ENCODE measurements around the gene TRPM3. TPM values are rescaled to one million over a fixed set of nuclear protein-coding genes. Genes with fewer than 3 reads are reported as not detected.

Gene TRPM3
- total and polyA plus RNA-seq, 2 donors: 0.14 to 4.6 TPM

DNA sequence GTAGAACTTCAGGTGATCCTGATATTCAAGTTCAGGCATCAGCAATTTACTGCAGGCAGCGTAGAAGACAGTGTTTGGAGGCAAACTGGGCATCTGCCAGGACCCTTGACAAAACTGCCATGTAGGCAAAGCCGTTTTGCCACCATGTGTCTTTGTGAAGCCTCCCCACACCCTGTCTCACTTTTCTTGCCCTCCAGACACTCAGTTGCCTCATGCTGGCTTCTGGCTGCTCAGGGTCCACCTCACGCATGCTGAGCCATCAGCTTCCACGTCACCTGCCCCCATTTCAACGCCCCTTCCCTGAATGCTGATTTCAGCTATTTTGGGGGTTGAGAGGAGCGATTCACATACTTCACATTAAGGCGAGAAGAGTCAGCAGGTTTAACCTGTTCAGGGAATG, 541.7 kb downstream of the TRPM3 start:
- H3K27ac ChIP-seq (ENCODE audit: low read depth in 1 of 2, low read length in 1 of 2): no peak overlapping the region
- no peak overlapping the region for H3K4me3 ChIP-seq (ENCODE audit: low read length in 2 of 2)
- H3K36me3 ChIP-seq (ENCODE audit: control insufficient read depth in 2 of 2, insufficient read depth in 2 of 2, low read length in 1 of 2): no peaks in the 10 kb centered on the region
- no peaks in the 10 kb centered on the region for H3K4me1 ChIP-seq (ENCODE audit: control insufficient read depth in 2 of 2, insufficient read depth in 2 of 2, low read length in 2 of 2)
- no peaks in the 10 kb centered on the region for H3K9me3 ChIP-seq (ENCODE audit: control insufficient read depth in 2 of 2, insufficient read depth in 1 of 2, low read length in 1 of 2)
- DNase-seq (ENCODE audit: low read depth in 6 of 9, low spot score in 9 of 9): no peak
- no peaks in the 10 kb centered on the region for H3K27me3 ChIP-seq (ENCODE audit: control insufficient read depth in 2 of 2, insufficient read depth in 1 of 2, low read length in 1 of 2)
- 88% methylated on average over 7 of the region's 7 CpGs for WGBS

DNA sequence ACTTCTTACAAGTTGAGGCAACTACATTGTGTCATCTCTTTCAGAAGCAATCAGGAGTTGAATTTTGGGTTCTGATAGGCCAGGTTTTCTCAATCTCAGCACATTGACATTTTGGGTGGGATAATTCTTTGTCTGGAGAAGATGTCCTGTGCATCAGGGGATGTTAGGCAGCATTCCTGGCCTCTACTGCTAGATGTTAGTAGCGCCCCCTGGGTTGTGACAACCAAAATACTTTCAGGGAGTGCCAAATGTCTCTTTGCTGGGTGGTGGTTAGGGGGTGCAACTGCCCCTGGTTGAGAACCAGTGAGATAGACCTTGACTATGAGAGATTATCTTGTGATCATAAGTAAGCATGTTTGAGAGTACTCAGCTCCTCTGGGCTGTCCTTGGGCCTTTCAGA, 542.7 kb downstream of the TRPM3 start:
- no peaks in the 10 kb centered on the region for H3K4me1 ChIP-seq (ENCODE audit: control insufficient read depth in 2 of 2, insufficient read depth in 2 of 2, low read length in 2 of 2)
- H3K27ac ChIP-seq (ENCODE audit: low read depth in 1 of 2, low read length in 1 of 2): no peak overlapping the region
- H3K36me3 ChIP-seq (ENCODE audit: control insufficient read depth in 2 of 2, insufficient read depth in 2 of 2, low read length in 1 of 2): no peaks in the 10 kb centered on the region
- H3K27me3 ChIP-seq (ENCODE audit: control insufficient read depth in 2 of 2, insufficient read depth in 1 of 2, low read length in 1 of 2): no peaks in the 10 kb centered on the region
- no peak overlapping the region for H3K4me3 ChIP-seq (ENCODE audit: low read length in 2 of 2)
- DNase-seq (ENCODE audit: low read depth in 6 of 9, low spot score in 9 of 9): no peak
- H3K9me3 ChIP-seq (ENCODE audit: control insufficient read depth in 2 of 2, insufficient read depth in 1 of 2, low read length in 1 of 2): no peaks in the 10 kb centered on the region
- 98% methylated on average over 1 of the region's 1 CpG for WGBS

GRCh38 chr9:70577671-70578070, 543.8 kb downstream of the TRPM3 start:
- WGBS: 94% methylated on average over 5 of the region's 5 CpGs
- no peak overlapping the region for H3K27ac ChIP-seq (ENCODE audit: low read depth in 1 of 2, low read length in 1 of 2)
- no peak for DNase-seq (ENCODE audit: low read depth in 6 of 9, low spot score in 9 of 9)

DNA sequence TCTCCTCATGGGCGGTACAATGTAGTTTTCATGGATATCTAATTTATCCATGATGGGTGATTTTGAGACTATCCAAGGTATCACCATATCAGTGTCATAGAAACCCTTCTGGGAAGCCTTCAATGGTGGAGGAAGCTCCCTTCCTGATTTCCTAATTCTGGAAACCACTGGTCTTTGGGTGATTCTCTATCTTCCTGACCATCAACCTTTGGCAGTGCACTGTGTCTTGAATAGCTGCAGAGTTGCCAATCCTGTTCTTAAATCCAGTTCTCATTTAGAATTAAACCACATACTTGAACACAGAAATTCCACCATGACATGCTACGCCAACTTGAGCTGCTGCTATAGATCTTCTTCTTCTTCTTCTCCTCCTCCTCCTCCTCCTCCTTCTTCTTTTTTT, 545.3 kb downstream of the TRPM3 start:
- DNase-seq (ENCODE audit: low read depth in 6 of 9, low spot score in 9 of 9): no peak
- no peaks in the 10 kb centered on the region for H3K36me3 ChIP-seq (ENCODE audit: control insufficient read depth in 2 of 2, insufficient read depth in 2 of 2, low read length in 1 of 2)
- no peak overlapping the region for H3K27ac ChIP-seq (ENCODE audit: low read depth in 1 of 2, low read length in 1 of 2)
- no peaks in the 10 kb centered on the region for H3K9me3 ChIP-seq (ENCODE audit: control insufficient read depth in 2 of 2, insufficient read depth in 1 of 2, low read length in 1 of 2)
- no peaks in the 10 kb centered on the region for H3K4me1 ChIP-seq (ENCODE audit: control insufficient read depth in 2 of 2, insufficient read depth in 2 of 2, low read length in 2 of 2)
- no peaks in the 10 kb centered on the region for H3K27me3 ChIP-seq (ENCODE audit: control insufficient read depth in 2 of 2, insufficient read depth in 1 of 2, low read length in 1 of 2)
- no peak overlapping the region for H3K4me3 ChIP-seq (ENCODE audit: low read length in 2 of 2)
- WGBS: 100% methylated on average over 2 of the region's 2 CpGs

More at GRCh38 chr9:70577671-70578070, 543.8 kb downstream of the TRPM3 start:
- Histone ChIP-seq H3K4me3 (ENCODE audit: low read length in 2 of 2) (no peak overlapping the region), H3K4me1 (ENCODE audit: control insufficient read depth in 2 of 2, insufficient read depth in 2 of 2, low read length in 2 of 2) (no peaks in the 10 kb centered on the region), H3K27me3 (ENCODE audit: control insufficient read depth in 2 of 2, insufficient read depth in 1 of 2, low read length in 1 of 2) (no peaks in the 10 kb centered on the region), H3K36me3 (ENCODE audit: control insufficient read depth in 2 of 2, insufficient read depth in 2 of 2, low read length in 1 of 2) (no peaks in the 10 kb centered on the region), H3K9me3 (ENCODE audit: control insufficient read depth in 2 of 2, insufficient read depth in 1 of 2, low read length in 1 of 2) (no peaks in the 10 kb centered on the region)

DNA sequence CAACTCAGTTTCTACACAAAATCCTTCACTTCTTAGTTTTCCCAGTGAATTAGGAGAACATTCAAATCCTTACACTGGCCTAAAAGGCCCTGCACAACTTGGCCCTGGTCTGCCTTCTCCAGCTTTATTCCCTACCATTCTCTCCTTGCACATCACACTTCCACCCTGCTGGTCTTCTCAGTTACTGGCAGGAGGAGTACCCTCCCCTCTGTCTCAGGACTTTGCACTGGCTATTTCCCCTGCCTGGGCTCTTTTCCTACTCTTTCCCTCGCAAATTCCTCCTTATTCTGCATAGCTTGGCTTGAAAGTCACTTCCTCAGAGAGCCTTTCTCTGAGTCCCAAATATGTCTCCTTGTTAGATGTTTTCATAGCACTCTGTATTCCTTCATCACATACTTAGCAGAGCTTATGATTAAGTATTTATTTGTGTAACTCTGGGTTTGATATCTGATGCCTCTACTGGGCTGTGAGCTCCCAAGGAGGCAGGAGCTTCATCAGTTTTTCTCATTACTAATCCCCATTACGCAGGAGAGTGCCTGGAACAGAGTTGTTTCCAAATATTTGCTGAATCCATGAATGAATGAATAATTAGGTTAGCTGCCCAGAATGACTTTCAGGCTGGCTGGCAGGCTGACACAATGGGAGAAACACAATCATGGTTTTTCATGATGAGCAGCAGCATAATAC, 547.1 kb downstream of the TRPM3 start:
- no peak overlapping the region for H3K27ac ChIP-seq (ENCODE audit: low read depth in 1 of 2, low read length in 1 of 2)

DNA sequence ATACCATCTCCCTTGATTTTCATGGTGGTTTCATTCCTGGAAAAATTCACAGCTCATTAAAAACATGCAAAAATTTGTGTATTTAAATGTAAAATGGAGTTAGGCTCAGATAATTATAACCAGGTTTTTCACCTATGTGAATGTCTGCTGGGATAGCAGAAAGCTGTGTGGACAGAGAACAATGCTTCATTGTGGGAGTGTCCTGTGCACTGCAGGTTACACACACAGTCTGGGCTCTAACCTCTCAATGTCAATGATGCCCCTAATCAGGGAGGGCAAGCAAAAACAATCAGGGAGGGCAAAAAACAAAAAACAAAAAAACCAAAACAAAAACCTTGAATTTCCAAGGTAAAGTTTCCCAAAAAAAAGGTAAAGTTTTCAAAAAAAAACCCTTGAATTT, 548.1 kb downstream of the TRPM3 start:
- no peak overlapping the region for H3K27ac ChIP-seq (ENCODE audit: low read depth in 1 of 2, low read length in 1 of 2)
- no peaks in the 10 kb centered on the region for H3K27me3 ChIP-seq (ENCODE audit: control insufficient read depth in 2 of 2, insufficient read depth in 1 of 2, low read length in 1 of 2)
- DNase-seq (ENCODE audit: low read depth in 6 of 9, low spot score in 9 of 9): no peak
- H3K4me3 ChIP-seq (ENCODE audit: low read length in 2 of 2): no peak overlapping the region
- H3K9me3 ChIP-seq (ENCODE audit: control insufficient read depth in 2 of 2, insufficient read depth in 1 of 2, low read length in 1 of 2): no peaks in the 10 kb centered on the region
- no peaks in the 10 kb centered on the region for H3K4me1 ChIP-seq (ENCODE audit: control insufficient read depth in 2 of 2, insufficient read depth in 2 of 2, low read length in 2 of 2)
- no peaks in the 10 kb centered on the region for H3K36me3 ChIP-seq (ENCODE audit: control insufficient read depth in 2 of 2, insufficient read depth in 2 of 2, low read length in 1 of 2)

More for the DNA sequence above, 547.1 kb downstream of the TRPM3 start:
- Histone ChIP-seq H3K27me3 (ENCODE audit: control insufficient read depth in 2 of 2, insufficient read depth in 1 of 2, low read length in 1 of 2) (no peaks in the 10 kb centered on the region), H3K9me3 (ENCODE audit: control insufficient read depth in 2 of 2, insufficient read depth in 1 of 2, low read length in 1 of 2) (no peaks in the 10 kb centered on the region), H3K4me3 (ENCODE audit: low read length in 2 of 2) (no peak overlapping the region), H3K4me1 (ENCODE audit: control insufficient read depth in 2 of 2, insufficient read depth in 2 of 2, low read length in 2 of 2) (no peaks in the 10 kb centered on the region), H3K36me3 (ENCODE audit: control insufficient read depth in 2 of 2, insufficient read depth in 2 of 2, low read length in 1 of 2) (no peaks in the 10 kb centered on the region)
- 94% methylated on average over 2 of the region's 2 CpGs for WGBS
- no peak for DNase-seq (ENCODE audit: low read depth in 6 of 9, low spot score in 9 of 9)

DNA sequence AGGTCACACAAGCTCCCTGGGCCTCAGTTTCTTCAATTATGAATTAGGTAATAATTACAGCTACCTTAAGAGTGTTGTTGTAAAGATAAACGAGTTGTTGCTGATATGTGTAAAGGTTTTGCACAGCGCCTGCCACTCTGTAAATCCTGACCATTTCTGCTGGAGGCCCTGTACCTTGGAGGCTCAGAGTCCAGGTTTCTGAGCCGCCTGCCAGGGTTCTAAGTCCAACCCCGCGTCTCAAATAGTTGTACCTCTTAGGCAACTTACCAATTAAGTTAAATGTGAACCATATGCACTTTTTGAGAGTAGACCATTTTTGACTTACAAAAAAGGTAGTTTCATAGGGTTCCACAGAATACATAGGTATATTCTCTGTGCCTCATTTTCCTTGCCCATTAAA, 550.2 kb downstream of the TRPM3 start:
- Histone ChIP-seq H3K27me3 (ENCODE audit: control insufficient read depth in 2 of 2, insufficient read depth in 1 of 2, low read length in 1 of 2) (no peaks in the 10 kb centered on the region), H3K4me3 (ENCODE audit: low read length in 2 of 2) (no peak overlapping the region), H3K4me1 (ENCODE audit: control insufficient read depth in 2 of 2, insufficient read depth in 2 of 2, low read length in 2 of 2) (no peaks in the 10 kb centered on the region), H3K36me3 (ENCODE audit: control insufficient read depth in 2 of 2, insufficient read depth in 2 of 2, low read length in 1 of 2) (no peaks in the 10 kb centered on the region), H3K27ac (ENCODE audit: low read depth in 1 of 2, low read length in 1 of 2) (no peak overlapping the region), H3K9me3 (ENCODE audit: control insufficient read depth in 2 of 2, insufficient read depth in 1 of 2, low read length in 1 of 2) (no peaks in the 10 kb centered on the region)
- no peak for DNase-seq (ENCODE audit: low read depth in 6 of 9, low spot score in 9 of 9)
- 97% methylated on average over 5 of the region's 5 CpGs for WGBS

GRCh38 chr9:70569791-70570190, 551.6 kb downstream of the TRPM3 start:
- Histone ChIP-seq H3K9me3 (ENCODE audit: control insufficient read depth in 2 of 2, insufficient read depth in 1 of 2, low read length in 1 of 2) (no peaks in the 10 kb centered on the region), H3K27me3 (ENCODE audit: control insufficient read depth in 2 of 2, insufficient read depth in 1 of 2, low read length in 1 of 2) (no peaks in the 10 kb centered on the region), H3K4me1 (ENCODE audit: control insufficient read depth in 2 of 2, insufficient read depth in 2 of 2, low read length in 2 of 2) (no peaks in the 10 kb centered on the region), H3K4me3 (ENCODE audit: low read length in 2 of 2) (no peak overlapping the region), H3K36me3 (ENCODE audit: control insufficient read depth in 2 of 2, insufficient read depth in 2 of 2, low read length in 1 of 2) (no peaks in the 10 kb centered on the region), H3K27ac (ENCODE audit: low read depth in 1 of 2, low read length in 1 of 2) (no peak overlapping the region)
- 98% methylated on average over 3 of the region's 3 CpGs for WGBS
- DNase-seq (ENCODE audit: low read depth in 6 of 9, low spot score in 9 of 9): no peak

DNA sequence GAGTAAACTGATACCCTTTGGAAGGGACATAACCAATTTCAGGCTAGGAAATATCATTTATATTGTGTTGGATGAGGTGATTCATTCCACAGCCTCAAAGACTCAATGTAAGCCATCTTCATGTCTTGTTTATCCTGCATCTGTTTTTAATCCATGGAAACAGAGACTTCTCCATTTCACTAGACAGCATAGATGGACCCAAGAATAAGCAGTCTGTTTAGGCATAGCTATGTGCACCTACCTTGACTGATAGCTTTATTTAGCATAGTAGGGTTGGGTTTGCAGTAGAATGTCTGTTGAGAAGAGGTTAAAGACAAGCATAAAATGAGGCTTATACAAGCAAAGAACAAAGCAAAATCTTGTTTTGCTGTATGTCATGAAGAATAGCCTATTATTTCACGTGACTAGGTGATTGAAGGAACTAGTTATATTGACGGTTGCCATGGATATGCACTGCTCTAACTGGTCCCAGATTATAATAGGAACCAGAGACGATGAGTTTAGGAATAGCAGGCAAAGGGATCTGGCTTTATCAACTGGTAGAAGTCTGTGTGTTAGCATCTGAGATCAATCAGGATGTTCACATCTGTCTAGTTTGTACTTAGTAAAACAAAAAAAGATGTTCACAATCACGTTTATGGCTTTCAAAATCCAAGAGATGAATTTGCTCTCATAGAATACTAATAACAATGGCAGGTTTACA, 552.2 kb downstream of the TRPM3 start:
- 96% methylated on average over 4 of the region's 4 CpGs for WGBS
- no peak for DNase-seq (ENCODE audit: low read depth in 6 of 9, low spot score in 9 of 9)
- no peaks in the 10 kb centered on the region for H3K27me3 ChIP-seq (ENCODE audit: control insufficient read depth in 2 of 2, insufficient read depth in 1 of 2, low read length in 1 of 2)
- no peak overlapping the region for H3K4me3 ChIP-seq (ENCODE audit: low read length in 2 of 2)
- H3K9me3 ChIP-seq (ENCODE audit: control insufficient read depth in 2 of 2, insufficient read depth in 1 of 2, low read length in 1 of 2): no peaks in the 10 kb centered on the region
- H3K27ac ChIP-seq (ENCODE audit: low read depth in 1 of 2, low read length in 1 of 2): no peak overlapping the region
- no peaks in the 10 kb centered on the region for H3K36me3 ChIP-seq (ENCODE audit: control insufficient read depth in 2 of 2, insufficient read depth in 2 of 2, low read length in 1 of 2)
- peaks cover 0 to 4% of the 10 kb centered on the region in 2 donors for H3K4me1 ChIP-seq (ENCODE audit: control insufficient read depth in 2 of 2, insufficient read depth in 2 of 2, low read length in 2 of 2)
